GM13976 (cell line): ENCODE data around the gene NAXD.

ENCODE experiments used
- DNase-seq: peaks from one replicate; pipeline ENCODE4 v3.0.0; 2012; ENCODE audit warnings: low spot score
- CTCF ChIP-seq: IDR thresholded peaks from 2 replicates; pipeline ENCODE4 v1.5.1; 2012; ENCODE audit warnings: borderline replicate concordance, mild to moderate bottlenecking; ENCODE audit not compliant: insufficient read depth; ENCODE audit errors: extremely low read depth, missing control alignments, control extremely low read depth
- in situ Hi-C: fragments of 300-500 bp; cut with MboI; formaldehyde crosslinking; loops from one replicate; pipeline ENCODE4 v1.12.0; 2022; ENCODE audit warnings: low sequenced_read_pairs, mixed read lengths, inconsistent platforms; ENCODE audit not compliant: unreplicated experiment

NAXD gene

DNA sequence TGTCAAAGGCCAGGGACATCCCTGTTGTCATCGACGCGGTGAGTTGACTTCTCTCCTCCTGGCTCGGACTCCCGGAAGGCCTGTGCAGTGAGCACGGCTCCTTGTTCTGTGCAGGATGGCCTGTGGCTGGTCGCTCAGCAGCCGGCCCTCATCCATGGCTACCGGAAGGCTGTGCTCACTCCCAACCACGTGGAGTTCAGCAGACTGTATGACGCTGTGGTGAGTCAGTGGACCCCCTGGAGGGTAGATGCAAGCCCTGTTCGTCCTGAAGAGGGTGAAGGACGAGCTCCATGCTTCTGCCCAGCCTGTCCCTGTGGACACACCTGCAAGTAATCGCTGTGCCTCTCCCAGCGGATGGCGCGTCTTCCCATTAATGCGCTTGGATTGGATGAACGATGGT is 19.2 kb downstream of the NAXD start:
- DNase-seq = no peak
- no peak for TF ChIP-seq CTCF
- in situ Hi-C loops = no loop called here

DNA sequence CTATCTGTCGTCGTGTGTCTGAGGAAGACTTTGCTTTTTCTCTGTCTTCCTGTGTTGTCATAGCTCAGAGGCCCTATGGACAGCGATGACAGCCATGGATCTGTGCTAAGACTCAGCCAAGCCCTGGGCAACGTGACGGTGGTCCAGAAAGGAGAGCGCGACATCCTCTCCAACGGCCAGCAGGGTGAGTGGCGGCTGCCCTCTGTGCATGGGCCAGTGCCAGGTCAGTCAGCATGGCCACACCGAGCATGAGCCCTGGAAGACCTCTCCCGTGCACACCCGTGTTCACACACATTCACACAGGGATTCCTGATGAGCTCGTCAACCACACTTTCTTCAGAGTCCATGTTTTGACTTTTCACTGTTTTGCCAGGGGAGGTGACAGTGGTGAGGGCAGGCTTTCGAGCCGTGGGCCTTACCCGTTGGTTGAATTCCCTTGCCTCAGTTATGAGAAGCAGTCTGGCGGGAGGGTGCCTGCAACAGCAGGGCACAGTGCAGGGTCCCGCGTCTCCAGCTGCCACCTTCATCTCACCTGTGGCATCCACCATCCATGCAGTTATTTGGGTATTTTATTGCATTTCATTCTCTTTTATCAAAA is 20.2 kb downstream of the NAXD start:
- no peak for TF ChIP-seq CTCF
- no peak for DNase-seq
- in situ Hi-C loops = no loop called here

DNA sequence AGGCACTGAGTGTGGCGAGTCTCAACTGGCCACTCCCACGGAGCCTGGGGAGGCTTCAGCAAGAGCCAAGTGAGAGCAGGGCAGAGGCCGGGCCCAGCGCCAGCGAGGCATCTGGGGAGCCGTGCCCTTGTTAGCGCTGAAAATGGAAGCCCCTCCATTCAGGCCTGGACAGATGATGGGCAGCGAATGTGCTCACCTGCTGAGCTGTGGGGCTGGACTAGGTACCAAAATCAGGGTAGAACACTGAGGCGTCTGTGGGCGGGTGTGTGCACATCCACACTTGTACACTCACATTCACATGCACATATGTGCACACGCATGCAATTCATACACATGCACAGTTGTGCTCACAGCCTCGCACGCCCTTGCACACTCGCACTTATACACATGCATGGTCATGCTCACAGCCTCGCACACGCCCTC is 20.7 kb downstream of the NAXD start:
- in situ Hi-C loops = no loop called here
- no peak for TF ChIP-seq CTCF
- DNase-seq = no peak

- in situ Hi-C loops = no loop called here
- TF ChIP-seq CTCF = no peak
Observed at GRCh38 chr13:110636701-110637201, 21.4 kb downstream of the NAXD start.

GRCh38 chr13:110637275-110637674 is 21.9 kb downstream of the NAXD start:
- in situ Hi-C loops = no loop called here

More at GRCh38 chr13:110636701-110637201, 21.4 kb downstream of the NAXD start:
- no peak for DNase-seq

GRCh38 chr13:110637747-110638146 is 22.4 kb downstream of the NAXD start:
- DNase-seq = no peak
- no peak for TF ChIP-seq CTCF
- in situ Hi-C loops = no loop called here

More at GRCh38 chr13:110637275-110637674, 21.9 kb downstream of the NAXD start:
- TF ChIP-seq CTCF = no peak
- DNase-seq = no peak
